ENCODE measurements around the gene MACROD2. TPM values are rescaled to one million over a fixed set of nuclear protein-coding genes. Genes with fewer than 3 reads are reported as not detected.

The MACROD2 gene
- total RNA-seq, 1 experiment from 2014 or later: 1.6 TPM

DNA sequence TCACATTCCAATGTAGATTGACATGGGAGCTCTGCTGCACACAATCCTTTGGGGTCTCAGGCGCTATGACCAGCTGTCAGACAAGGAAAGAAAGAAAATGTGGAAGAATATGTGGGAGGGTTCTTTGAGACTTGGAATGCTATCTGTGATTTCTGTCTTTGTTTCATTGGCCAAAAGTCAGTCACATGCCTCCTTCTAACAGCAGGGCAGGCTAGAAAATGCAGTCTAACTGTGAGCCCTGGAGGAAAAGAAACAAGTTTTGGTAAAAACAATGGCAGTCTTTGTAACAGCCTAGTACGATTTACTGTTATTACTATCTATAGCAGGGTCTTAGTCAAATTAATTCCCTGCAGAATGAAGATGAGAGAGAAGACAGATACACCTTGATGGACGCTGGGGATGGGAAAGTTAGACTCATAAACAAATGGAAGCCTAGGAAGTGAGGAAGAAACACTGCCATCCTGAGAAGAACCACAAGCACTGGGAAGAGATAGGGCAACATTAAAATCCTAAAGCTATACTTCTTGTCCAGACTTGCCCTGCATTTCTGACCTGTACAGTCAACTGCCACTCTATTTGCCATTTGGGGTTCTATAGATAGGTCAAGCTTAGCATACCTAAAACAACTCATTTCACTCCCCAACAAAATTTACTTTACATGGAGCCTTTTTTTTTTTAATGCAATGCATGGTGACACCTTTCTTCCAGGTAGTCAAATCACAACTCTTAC is 1744.9 kb downstream of the MACROD2 start:
- no peaks in the 10 kb centered on the region for H3K27me3 ChIP-seq (ENCODE audit: insufficient read depth, low read length)
- H3K27ac ChIP-seq (ENCODE audit: insufficient read length, low read depth, low read length): no peak overlapping the region
- Mint-ChIP-seq H3K9me3 (no peaks in the 10 kb centered on the region), H3K36me3 (ENCODE audit: insufficient read depth in 1 of 3, low read depth in 3 of 3) (no peaks in the 10 kb centered on the region), H3K27me3 (ENCODE audit: low read depth) (no peaks in the 10 kb centered on the region), H3K4me1 (peaks cover 0 to 7% of the 10 kb centered on the region in 2 experiments; a peak in 2 of 4 replicates), H3K27ac (no peak overlapping the region), H3K4me3 (no peak overlapping the region)
- H2AK5ac ChIP-seq (ENCODE audit: insufficient read length, low read length): no peak overlapping the region
- no peak overlapping the region for H3K23ac ChIP-seq (ENCODE audit: insufficient read length, low read depth, low read length)
- H2BK15ac ChIP-seq (ENCODE audit: low read depth, low read length): no peak overlapping the region
- no peak overlapping the region for H3K4me2 ChIP-seq (ENCODE audit: insufficient read depth, insufficient read length, low read length)
- no peaks in the 10 kb centered on the region for H3K79me1 ChIP-seq (ENCODE audit: insufficient read depth, low read depth, low read length, poor library complexity, severe bottlenecking)
- no peaks in the 10 kb centered on the region for H3K9me3 ChIP-seq (ENCODE audit: control insufficient read depth, low read depth, low read length)
- H2AFZ ChIP-seq (ENCODE audit: low read length): no peak overlapping the region
- H3T11ph ChIP-seq (ENCODE audit: low read length): no peak overlapping the region
- DNase-seq: no peak
- no peaks in the 10 kb centered on the region for H3K23me2 ChIP-seq (ENCODE audit: insufficient read length, low read depth, low read length, poor library complexity, severe bottlenecking)
- no peak overlapping the region for H2BK12ac ChIP-seq (ENCODE audit: insufficient read length, low read depth, low read length)
- no peaks in the 10 kb centered on the region for H3K79me2 ChIP-seq (ENCODE audit: insufficient read depth, low read length)
- no peak overlapping the region for H3K9ac ChIP-seq (ENCODE audit: extremely low read depth, insufficient read length, low read length)
- H4K8ac ChIP-seq (replicated peaks; ENCODE audit: insufficient read length, low read depth, low read length): no peak overlapping the region
- H3K4ac ChIP-seq (ENCODE audit: low read depth, low read length): no peak overlapping the region
- no peak overlapping the region for H2BK120ac ChIP-seq (ENCODE audit: low read depth, low read length, poor library complexity, severe bottlenecking)
- H3K18ac ChIP-seq (ENCODE audit: insufficient read length, low read depth, low read length): no peak overlapping the region
- no peak overlapping the region for H3K56ac ChIP-seq (ENCODE audit: insufficient read length, low read depth, low read length)
- no peak overlapping the region for H2BK5ac ChIP-seq (ENCODE audit: insufficient read length, low read length)
- H4K91ac ChIP-seq (ENCODE audit: insufficient read length, low read depth, low read length): no peak overlapping the region
- TF ChIP-seq, protein P1, sequence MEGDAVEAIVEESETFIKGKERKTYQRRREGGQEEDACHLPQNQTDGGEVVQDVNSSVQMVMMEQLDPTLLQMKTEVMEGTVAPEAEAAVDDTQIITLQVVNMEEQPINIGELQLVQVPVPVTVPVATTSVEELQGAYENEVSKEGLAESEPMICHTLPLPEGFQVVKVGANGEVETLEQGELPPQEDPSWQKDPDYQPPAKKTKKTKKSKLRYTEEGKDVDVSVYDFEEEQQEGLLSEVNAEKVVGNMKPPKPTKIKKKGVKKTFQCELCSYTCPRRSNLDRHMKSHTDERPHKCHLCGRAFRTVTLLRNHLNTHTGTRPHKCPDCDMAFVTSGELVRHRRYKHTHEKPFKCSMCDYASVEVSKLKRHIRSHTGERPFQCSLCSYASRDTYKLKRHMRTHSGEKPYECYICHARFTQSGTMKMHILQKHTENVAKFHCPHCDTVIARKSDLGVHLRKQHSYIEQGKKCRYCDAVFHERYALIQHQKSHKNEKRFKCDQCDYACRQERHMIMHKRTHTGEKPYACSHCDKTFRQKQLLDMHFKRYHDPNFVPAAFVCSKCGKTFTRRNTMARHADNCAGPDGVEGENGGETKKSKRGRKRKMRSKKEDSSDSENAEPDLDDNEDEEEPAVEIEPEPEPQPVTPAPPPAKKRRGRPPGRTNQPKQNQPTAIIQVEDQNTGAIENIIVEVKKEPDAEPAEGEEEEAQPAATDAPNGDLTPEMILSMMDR (conservative IDR thresholded peaks at IDR 0.05): no peak
- no peak overlapping the region for H4K5ac ChIP-seq (ENCODE audit: insufficient read length, low read depth, low read length)
- no CpG with 5 or more reads among the region's 3 CpGs for WGBS (ENCODE audit: extremely low coverage, insufficient read length, low lambda C conversion rate)
- no peaks in the 10 kb centered on the region for H3K4me1 ChIP-seq (ENCODE audit: insufficient read depth, low read length)
- no peaks in the 10 kb centered on the region for H4K20me1 ChIP-seq (ENCODE audit: control insufficient read depth, insufficient read depth, insufficient read length)
- no peak overlapping the region for H2BK20ac ChIP-seq (ENCODE audit: low read depth, low read length, poor library complexity, severe bottlenecking)
- H3K14ac ChIP-seq (ENCODE audit: insufficient read depth, low read length): no peak overlapping the region

Measured in H9 (cell line).